ENCODE data around the gene SPATA2L.

- TF ChIP-seq CTCF (IDR thresholded peaks at IDR 0.05; ENCODE audit: insufficient read depth, low read depth, low read length): no peak
- TF ChIP-seq EZH2 (IDR thresholded peaks at IDR 0.05; ENCODE audit: insufficient read depth, low read length): no peak
These were observed 41.4 kb upstream of the SPATA2L start for GRCh38 chr16:89742948-89743347.
